Uterus (tissue), 2 donors: ENCODE measurements around the gene CARD11.

Experiments
- POLR2A ChIP-seq, 2 donors: fragments of 450-650 bp; IDR thresholded peaks; one replicate each; pipeline ENCODE4 v1.6.1; 2016; ENCODE audit warnings: antibody characterized with exemption in 2 of 2, mild to moderate bottlenecking in 1 of 2, moderate library complexity in 1 of 2
- TF ChIP-seq, protein P1 (sequence below), 4 experiments: fragments of 200-600 bp in 2 of 4; fragments of 450-650 bp in 2 of 4; sonication (generic) in 2 of 4; IDR thresholded peaks; one replicate each; pipeline ENCODE4 v1.5.1; 2016 to 2019; ENCODE audit warnings: antibody characterized with exemption in 4 of 4, mild to moderate bottlenecking in 2 of 4, moderate library complexity in 1 of 4

DNA sequence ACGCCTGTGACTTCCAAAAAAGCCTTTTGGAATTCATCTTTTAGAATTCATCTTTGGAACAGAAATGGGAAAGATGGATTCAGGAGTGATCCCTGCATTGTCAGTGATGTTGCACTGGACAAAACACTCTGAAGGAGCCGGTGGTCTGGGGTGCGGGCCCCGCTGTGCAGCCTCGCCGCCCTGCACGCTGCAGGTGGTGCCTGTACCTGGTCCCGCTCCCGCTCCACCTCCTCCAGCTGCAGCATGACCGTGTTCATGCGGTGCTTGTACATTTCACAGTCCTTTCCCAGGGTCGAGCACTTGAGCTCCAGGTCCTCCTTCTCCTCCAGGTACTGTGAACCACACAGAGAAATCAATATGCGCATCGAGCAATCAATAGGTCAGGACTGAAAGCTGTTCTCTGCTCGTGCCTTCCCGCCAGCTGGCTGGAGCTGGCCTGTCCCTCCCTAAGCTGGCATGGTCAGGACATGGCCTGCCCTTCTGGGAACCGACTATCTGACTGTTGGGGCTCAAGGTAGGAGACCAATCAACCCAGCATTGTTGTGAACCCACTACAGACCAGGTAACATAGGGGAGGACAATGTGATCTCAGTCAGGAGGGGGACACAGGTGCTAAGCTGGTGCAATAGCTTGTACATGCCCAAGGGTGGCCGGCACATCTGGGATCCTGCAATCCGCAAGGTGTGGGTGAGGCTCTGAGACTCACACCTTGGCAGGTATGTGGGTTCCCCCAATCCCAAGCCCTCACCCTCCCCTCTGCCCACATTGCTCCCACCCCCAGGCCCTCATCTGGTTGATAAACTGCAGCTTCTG is 105.8 kb downstream of the CARD11 start:
- TF ChIP-seq, protein P1, sequence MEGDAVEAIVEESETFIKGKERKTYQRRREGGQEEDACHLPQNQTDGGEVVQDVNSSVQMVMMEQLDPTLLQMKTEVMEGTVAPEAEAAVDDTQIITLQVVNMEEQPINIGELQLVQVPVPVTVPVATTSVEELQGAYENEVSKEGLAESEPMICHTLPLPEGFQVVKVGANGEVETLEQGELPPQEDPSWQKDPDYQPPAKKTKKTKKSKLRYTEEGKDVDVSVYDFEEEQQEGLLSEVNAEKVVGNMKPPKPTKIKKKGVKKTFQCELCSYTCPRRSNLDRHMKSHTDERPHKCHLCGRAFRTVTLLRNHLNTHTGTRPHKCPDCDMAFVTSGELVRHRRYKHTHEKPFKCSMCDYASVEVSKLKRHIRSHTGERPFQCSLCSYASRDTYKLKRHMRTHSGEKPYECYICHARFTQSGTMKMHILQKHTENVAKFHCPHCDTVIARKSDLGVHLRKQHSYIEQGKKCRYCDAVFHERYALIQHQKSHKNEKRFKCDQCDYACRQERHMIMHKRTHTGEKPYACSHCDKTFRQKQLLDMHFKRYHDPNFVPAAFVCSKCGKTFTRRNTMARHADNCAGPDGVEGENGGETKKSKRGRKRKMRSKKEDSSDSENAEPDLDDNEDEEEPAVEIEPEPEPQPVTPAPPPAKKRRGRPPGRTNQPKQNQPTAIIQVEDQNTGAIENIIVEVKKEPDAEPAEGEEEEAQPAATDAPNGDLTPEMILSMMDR (IDR thresholded peaks at IDR 0.05), result no peak
- TF ChIP-seq POLR2A (IDR thresholded peaks at IDR 0.05), result no peak
